A549 (cell line): Measurements from ENCODE around the gene NPEPPS. TPM values are rescaled to one million over a fixed set of nuclear protein-coding genes. Genes with fewer than 3 reads are reported as not detected.

Source experiments
- ATAC-seq, 2 experiments: fragments of 200-7000 bp in 1 of 2; fragments of >200 bp in 1 of 2; cut with Nextera tagmentation in 1 of 2; cut with Tn5 transposase in 1 of 2; 3 replicates each; pipeline versions ENCODE4 v1.8.0 to v1.9.1; 2018 to 2020; ENCODE audit warnings: mild to moderate bottlenecking in 1 of 2, moderate library complexity in 1 of 2
- CTCF ChIA-PET: fragments of 300-600 bp; sonication (Branson Sonifier 250); formaldehyde crosslinking; extraction: SDS; loops from one replicate; lab custom pipeline; 2021; ENCODE audit warnings: antibody characterized with exemption, inconsistent platforms; lab: Yijun Ruan, JAX
- POLR2A ChIA-PET: fragments of 350-600 bp; formaldehyde crosslinking; extraction: SDS; loops from one replicate; lab custom pipeline; 2021; ENCODE audit warnings: antibody characterized with exemption, inconsistent platforms; lab: Yijun Ruan, JAX
- DNase-seq, 2 experiments: peaks; one replicate each; pipeline versions ENCODE4 v3.0.0 to v3.0.0-alpha.2; 2011 to 2016; ENCODE audit warnings: low read depth in 1 of 2, low spot score in 1 of 2
- FAIRE-seq: peaks from 2 replicates; lab custom pipeline; 2011; peaks lifted over from hg19 to GRCh38; lab: Jason Lieb, UNC
- H3K27ac ChIP-seq, 2 experiments: fragments of >200 bp; sonication (Bioruptor Twin); formaldehyde crosslinking; 3 replicates each; pipeline ENCODE4 v1.5.1; 2016 to 2017
- H3K4me1 ChIP-seq: fragments of >200 bp; sonication (Bioruptor Twin); formaldehyde crosslinking; 3 replicates; pipeline ENCODE4 v1.6.1; 2016
- H3K4me2 ChIP-seq: fragments of >200 bp; sonication (Bioruptor Twin); formaldehyde crosslinking; 3 replicates; pipeline ENCODE4 v1.6.1; 2016
- H3K4me3 ChIP-seq: fragments of >200 bp; sonication (Bioruptor Twin); formaldehyde crosslinking; 3 replicates; pipeline ENCODE4 v1.5.1; 2016
- H3K9me3 ChIP-seq: fragments of >200 bp; sonication (Bioruptor Twin); formaldehyde crosslinking; 3 replicates; pipeline ENCODE4 v1.6.1; 2016
- ATOH8 ChIP-seq: fragments of 250-450 bp; sonication (Bioruptor Pico); IDR thresholded peaks from 2 replicates; pipeline ENCODE4 v1.5.0; 2020; ENCODE audit warnings: low read depth, mild to moderate bottlenecking, moderate library complexity
- BCL3 ChIP-seq: fragments of >200 bp; sonication (Bioruptor Twin); formaldehyde crosslinking; IDR thresholded peaks from 3 replicates; pipeline ENCODE4 v1.6.1; 2016
- CEBPB ChIP-seq, 2 experiments: fragments of >200 bp in 1 of 2; sonication (Bioruptor Twin) in 1 of 2; formaldehyde crosslinking in 1 of 2; IDR thresholded peaks; 2 replicates each; pipeline ENCODE4 v1.6.1; 2012 to 2016
- CHD4 ChIP-seq: fragments of 200-600 bp; sonication (generic); IDR thresholded peaks from 2 replicates; pipeline ENCODE4 v1.6.1; 2016; ENCODE audit warnings: antibody characterized with exemption, mild to moderate bottlenecking, borderline replicate concordance
- EHF ChIP-seq: fragments of 250-450 bp; sonication (Bioruptor Pico); IDR thresholded peaks from 2 replicates; pipeline ENCODE4 v1.5.0; 2020; ENCODE audit warnings: mild to moderate bottlenecking
- EHMT2 ChIP-seq: fragments of 200-600 bp; sonication (generic); IDR thresholded peaks from 2 replicates; pipeline ENCODE4 v1.6.1; 2016; ENCODE audit warnings: antibody characterized with exemption, low read depth, mild to moderate bottlenecking, moderate library complexity
- ELK1 ChIP-seq: fragments of 150-350 bp; IDR thresholded peaks from 2 replicates; pipeline ENCODE4 v1.6.1; 2014; ENCODE audit warnings: low read depth, mild to moderate bottlenecking, low read length
- EP300 ChIP-seq, 2 experiments: fragments of >200 bp; sonication (Bioruptor Twin); formaldehyde crosslinking; IDR thresholded peaks; 2 replicates in 1 of 2; 3 replicates in 1 of 2; pipeline ENCODE4 v1.6.1; 2016 to 2017
- FOSB ChIP-seq: fragments of 250-450 bp; sonication (Bioruptor Pico); IDR thresholded peaks from 2 replicates; pipeline ENCODE4 v1.5.0; 2020; ENCODE audit warnings: mild to moderate bottlenecking, moderate library complexity
- FOSL2 ChIP-seq, 2 experiments: fragments of 450-650 bp in 1 of 2; fragments of >200 bp in 1 of 2; sonication (Bioruptor Twin) in 1 of 2; formaldehyde crosslinking; IDR thresholded peaks; 2 replicates each; pipeline versions ENCODE4 v1.5.0 to v1.6.1; 2016 to 2020; ENCODE audit warnings: mild to moderate bottlenecking in 1 of 2, moderate library complexity in 1 of 2
- FOXS1 ChIP-seq: fragments of 250-450 bp; sonication (Bioruptor Pico); IDR thresholded peaks from 2 replicates; pipeline ENCODE4 v1.5.0; 2020; ENCODE audit warnings: mild to moderate bottlenecking, moderate library complexity
- HEYL ChIP-seq: fragments of 250-450 bp; sonication (Bioruptor Pico); IDR thresholded peaks from 2 replicates; pipeline ENCODE4 v1.8.0; 2021; ENCODE audit warnings: mild to moderate bottlenecking, moderate library complexity
- HMGXB4 ChIP-seq: fragments of 250-450 bp; sonication (Bioruptor Pico); IDR thresholded peaks from 2 replicates; pipeline ENCODE4 v1.5.0; 2021; ENCODE audit warnings: mild to moderate bottlenecking, moderate library complexity, borderline replicate concordance
- HOXA7 ChIP-seq: fragments of 250-450 bp; sonication (Bioruptor Pico); IDR thresholded peaks from 2 replicates; pipeline ENCODE4 v1.5.0; 2020; ENCODE audit warnings: mild to moderate bottlenecking, moderate library complexity
- HOXB13 ChIP-seq: fragments of 250-450 bp; sonication (Bioruptor Pico); IDR thresholded peaks from 2 replicates; pipeline ENCODE4 v1.5.0; 2020; ENCODE audit warnings: low read depth, mild to moderate bottlenecking, moderate library complexity
- JUN ChIP-seq, 2 experiments: fragments of >200 bp; sonication (Bioruptor Twin); formaldehyde crosslinking; IDR thresholded peaks; 2 replicates in 1 of 2; 3 replicates in 1 of 2; pipeline ENCODE4 v1.6.1; 2016 to 2017
- JUNB ChIP-seq: fragments of >200 bp; sonication (Bioruptor Twin); formaldehyde crosslinking; IDR thresholded peaks from 2 replicates; pipeline ENCODE4 v1.6.1; 2016
- KDM1A ChIP-seq: fragments of 200-600 bp; sonication (generic); IDR thresholded peaks from 2 replicates; pipeline ENCODE4 v1.6.1; 2016; ENCODE audit warnings: low read depth, mild to moderate bottlenecking
- MAX ChIP-seq: IDR thresholded peaks from 2 replicates; pipeline ENCODE4 v1.6.1; 2012
- MAZ ChIP-seq: fragments of 150-350 bp; IDR thresholded peaks from 2 replicates; pipeline ENCODE4 v1.6.1; 2014; ENCODE audit warnings: antibody characterized with exemption, low read depth, low read length, borderline replicate concordance
- NFE2L2 ChIP-seq: fragments of 150-350 bp; conservative IDR thresholded peaks from 2 replicates; pipeline ENCODE4 v1.6.1; 2014; ENCODE audit warnings: low read length
- NPAS2 ChIP-seq: fragments of 250-450 bp; sonication (Bioruptor Pico); IDR thresholded peaks from 2 replicates; pipeline ENCODE4 v1.8.0; 2022; ENCODE audit warnings: mild to moderate bottlenecking, moderate library complexity, borderline replicate concordance
- NR3C1 ChIP-seq: fragments of >200 bp; sonication (Bioruptor Twin); formaldehyde crosslinking; IDR thresholded peaks from 3 replicates; pipeline ENCODE4 v1.6.1; 2017
- POLR2A ChIP-seq: IDR thresholded peaks from 2 replicates; pipeline ENCODE4 v1.6.1; 2012; ENCODE audit warnings: mild to moderate bottlenecking, low read length
- RARB ChIP-seq: fragments of 250-450 bp; sonication (Bioruptor Pico); IDR thresholded peaks from 2 replicates; pipeline ENCODE4 v1.8.0; 2021; ENCODE audit warnings: mild to moderate bottlenecking, moderate library complexity
- RCOR1 ChIP-seq: fragments of 150-350 bp; IDR thresholded peaks from 2 replicates; pipeline ENCODE4 v1.6.1; 2014; ENCODE audit warnings: antibody characterized with exemption, low read length, low read depth
- SMC3 ChIP-seq: fragments of >200 bp; sonication (Bioruptor Twin); formaldehyde crosslinking; IDR thresholded peaks from 3 replicates; pipeline ENCODE4 v1.6.1; 2018; ENCODE audit warnings: inconsistent platforms
- TFCP2L1 ChIP-seq: fragments of 250-450 bp; sonication (Bioruptor Pico); IDR thresholded peaks from 2 replicates; pipeline ENCODE4 v1.5.0; 2021; ENCODE audit warnings: mild to moderate bottlenecking
- TP53 ChIP-seq: fragments of 250-450 bp; sonication (Bioruptor Pico); IDR thresholded peaks from 2 replicates; pipeline ENCODE4 v1.5.0; 2021; ENCODE audit warnings: mild to moderate bottlenecking, moderate library complexity
- ZC3H11A ChIP-seq: fragments of 450-650 bp; IDR thresholded peaks from 2 replicates; pipeline ENCODE4 v1.6.1; 2014; ENCODE audit warnings: antibody characterized with exemption, mild to moderate bottlenecking
- ZNF302 ChIP-seq: fragments of 250-450 bp; sonication (Bioruptor Pico); IDR thresholded peaks from 2 replicates; pipeline ENCODE4 v1.9.0; 2021; ENCODE audit warnings: inconsistent platforms, mild to moderate bottlenecking, moderate library complexity
- ZSCAN20 ChIP-seq: fragments of 250-450 bp; sonication (Bioruptor Pico); IDR thresholded peaks from 2 replicates; pipeline ENCODE4 v1.8.0; 2022; ENCODE audit warnings: mild to moderate bottlenecking, moderate library complexity
- WGBS: methylation state at CpG from one replicate; pipeline ENCODE4 v1.1.6; 2017; ENCODE audit errors: missing lambda C conversion rate; 5-methylcytosine and 5-hydroxymethylcytosine counted together
- polyA plus RNA-seq, 4 experiments: library from polyadenylated mRNA; depleted of rRNA in 3 of 4; stranded (reverse); fragments of >200 nt; fragmentation: RNase III in 1 of 4; extraction: RNeasy Plus Mini Kit Qiagen cat#74134 plus additional on column Dnase treatment in 1 of 4; gene quantifications; 2 replicates in 3 of 4; 3 replicates in 1 of 4; pipeline ENCODE4 v1.2.3, GENCODE V29; 2011 to 2017

Gene NPEPPS
- polyA plus RNA-seq, 2 of the 4 experiments (the other 2 are of a cell fraction): 99.2 to 169 TPM

GRCh38 chr17:47640076-47640475 lies 109.2 kb downstream of the NPEPPS start:
- ChIA-PET POLR2A (no interaction called here), CTCF (interaction anchor here (1.1 to 1.8 kb wide), 2 partner anchors 9 to 25 kb away, joined by 3 to 8 read pairs; partner anchors contain the start of gene KPNB1)
- no peaks in the 10 kb centered on the region for H3K9me3 ChIP-seq
- H3K4me2 ChIP-seq: no peak overlapping the region
- DNase-seq: no peak
- TF ChIP-seq ELK1 (no peak), ATOH8 (CRISPR knock-in tag) (no peak), RCOR1 (no peak), FOSL2 (IDR thresholded peaks at IDR 0.05) (no peak), FOSL2 (CRISPR knock-in tag; IDR thresholded peaks at IDR 0.05) (no peak), NFE2L2 (no peak), HOXA7 (CRISPR knock-in tag) (no peak), SMC3 (no peak), FOXS1 (CRISPR knock-in tag) (no peak), HMGXB4 (CRISPR knock-in tag) (no peak), JUNB (no peak), JUN (IDR thresholded peaks at IDR 0.05) (no peak), FOSB (CRISPR knock-in tag) (no peak), TFCP2L1 (CRISPR knock-in tag) (no peak), EHF (CRISPR knock-in tag) (no peak), MAX (no peak), MAZ (no peak), POLR2A (no peak), ZNF302 (CRISPR knock-in tag) (no peak), ZC3H11A (no peak)
- ATAC-seq: no peak
- no peak overlapping the region for H3K27ac ChIP-seq
- 66% methylated on average over 3 of the region's 3 CpGs for WGBS
- no peak for FAIRE-seq
- H3K4me1 ChIP-seq: no peaks in the 10 kb centered on the region
- no peak overlapping the region for H3K4me3 ChIP-seq

GRCh38 chr17:47641202-47641601 lies 110.3 kb downstream of the NPEPPS start:
- Histone ChIP-seq H3K9me3 (no peaks in the 10 kb centered on the region), H3K27ac (no peak overlapping the region), H3K4me2 (no peak overlapping the region), H3K4me3 (no peak overlapping the region), H3K4me1 (no peaks in the 10 kb centered on the region)
- ATAC-seq: no peak
- ChIA-PET CTCF (interaction anchor here (1.6 kb wide), 1 partner anchor 24 kb away, joined by 5 read pairs; no protein-coding TSS in a partner anchor), POLR2A (no interaction called here)
- DNase-seq: no peak
- no peak for FAIRE-seq
- 82% methylated on average over 4 of the region's 4 CpGs for WGBS
- TF ChIP-seq EP300 (IDR thresholded peaks at IDR 0.05) (no peak), TP53 (no peak), ZSCAN20 (CRISPR knock-in tag) (no peak), NPAS2 (no peak), EHMT2 (no peak), FOSB (CRISPR knock-in tag) (no peak), HOXB13 (CRISPR knock-in tag) (no peak), KDM1A (no peak), NFE2L2 (no peak), NR3C1 (no peak), CEBPB (IDR thresholded peaks at IDR 0.05) (no peak), FOXS1 (CRISPR knock-in tag) (no peak), CHD4 (no peak), BCL3 (no peak), HEYL (CRISPR knock-in tag) (no peak), RCOR1 (no peak), RARB (no peak)
